ENCODE measurements around the gene DNAH7.

- TF ChIP-seq EZH2 (IDR thresholded peaks at IDR 0.05): no peak
- no peak for TF ChIP-seq POLR2AphosphoS5 (IDR thresholded peaks at IDR 0.05; ENCODE audit: borderline replicate concordance, low read depth, low read length)
Observed at GRCh38 chr2:196067088-196067382, 1.6 kb downstream of the DNAH7 start.
